H9 (cell line): Measurements from ENCODE around the gene CLEC3A. TPM values are rescaled to one million over a fixed set of nuclear protein-coding genes. Genes with fewer than 3 reads are reported as not detected.

Experiments
- DNase-seq: peaks from one replicate; pipeline ENCODE4 v3.0.0-alpha.2; 2017
- H2AFZ ChIP-seq: one replicate; pipeline ENCODE4 v1.6.1; 2013; ENCODE audit warnings: mild to moderate bottlenecking, low read length, control low read depth, moderate library complexity
- H2AK5ac ChIP-seq: 2 replicates; pipeline ENCODE4 v1.6.1; 2013; ENCODE audit warnings: low read length, control low read depth, mixed read lengths; ENCODE audit not compliant: insufficient read length
- H2BK120ac ChIP-seq: one replicate; pipeline ENCODE4 v1.6.1; 2013; ENCODE audit warnings: low read depth, mild to moderate bottlenecking, low read length, control low read depth, inconsistent platforms; ENCODE audit not compliant: poor library complexity, severe bottlenecking
- H2BK12ac ChIP-seq: 2 replicates; pipeline ENCODE4 v1.6.1; 2013; ENCODE audit warnings: low read length, control low read depth, mixed read lengths, low read depth; ENCODE audit not compliant: insufficient read length
- H2BK15ac ChIP-seq: 2 replicates; pipeline ENCODE4 v1.6.1; 2013; ENCODE audit warnings: low read depth, low read length, control low read depth
- H2BK20ac ChIP-seq: one replicate; pipeline ENCODE4 v1.6.1; 2013; ENCODE audit warnings: low read depth, mild to moderate bottlenecking, low read length, control low read depth, inconsistent platforms; ENCODE audit not compliant: poor library complexity, severe bottlenecking
- H2BK5ac ChIP-seq: 2 replicates; pipeline ENCODE4 v1.6.1; 2013; ENCODE audit warnings: low read length, control low read depth, mixed read lengths; ENCODE audit not compliant: insufficient read length
- H3K14ac ChIP-seq: 2 replicates; pipeline ENCODE4 v1.6.1; 2013; ENCODE audit warnings: low read length, control low read depth; ENCODE audit not compliant: insufficient read depth
- H3K18ac ChIP-seq: 2 replicates; pipeline ENCODE4 v1.6.1; 2013; ENCODE audit warnings: low read depth, mild to moderate bottlenecking, mixed read lengths, low read length, control low read depth; ENCODE audit not compliant: insufficient read length
- H3K23ac ChIP-seq: 2 replicates; pipeline ENCODE4 v1.6.1; 2013; ENCODE audit warnings: low read length, control low read depth, mixed read lengths, low read depth; ENCODE audit not compliant: insufficient read length
- H3K23me2 ChIP-seq: 2 replicates; pipeline ENCODE4 v1.6.1; 2013; ENCODE audit warnings: low read depth, mild to moderate bottlenecking, mixed read lengths, low read length, control low read depth; ENCODE audit not compliant: insufficient read length, poor library complexity, severe bottlenecking
- H3K27ac ChIP-seq: 2 replicates; pipeline ENCODE4 v1.5.1; 2013; ENCODE audit warnings: low read length, control low read depth, mixed read lengths, low read depth; ENCODE audit not compliant: insufficient read length
- H3K27me3 ChIP-seq: 2 replicates; pipeline ENCODE4 v1.6.1; 2013; ENCODE audit warnings: low read length, control low read depth, inconsistent platforms; ENCODE audit not compliant: insufficient read depth
- H3K4ac ChIP-seq: 2 replicates; pipeline ENCODE4 v1.6.1; 2013; ENCODE audit warnings: low read depth, mild to moderate bottlenecking, control low read depth, inconsistent platforms, low read length, moderate library complexity
- H3K4me1 ChIP-seq: 2 replicates; pipeline ENCODE4 v1.6.1; 2013; ENCODE audit warnings: low read length, control low read depth, inconsistent platforms; ENCODE audit not compliant: insufficient read depth
- H3K4me2 ChIP-seq: 2 replicates; pipeline ENCODE4 v1.6.1; 2013; ENCODE audit warnings: low read length, control low read depth, mixed read lengths; ENCODE audit not compliant: insufficient read length, insufficient read depth
- H3K56ac ChIP-seq: 2 replicates; pipeline ENCODE4 v1.6.1; 2013; ENCODE audit warnings: low read depth, mild to moderate bottlenecking, mixed read lengths, low read length, control low read depth; ENCODE audit not compliant: insufficient read length
- H3K79me1 ChIP-seq: 2 replicates; pipeline ENCODE4 v1.6.1; 2013; ENCODE audit warnings: low read depth, mild to moderate bottlenecking, moderate library complexity, low read length, control low read depth, inconsistent platforms; ENCODE audit not compliant: insufficient read depth, poor library complexity, severe bottlenecking
- H3K79me2 ChIP-seq: 2 replicates; pipeline ENCODE4 v1.6.1; 2013; ENCODE audit warnings: low read length, control low read depth, inconsistent platforms; ENCODE audit not compliant: insufficient read depth
- H3K9ac ChIP-seq: 2 replicates; pipeline ENCODE4 v1.6.1; 2013; ENCODE audit warnings: low read length, control low read depth, mixed read lengths; ENCODE audit not compliant: insufficient read length; ENCODE audit errors: extremely low read depth
- H3K9me3 ChIP-seq: one replicate; pipeline ENCODE4 v1.6.1; 2013; ENCODE audit warnings: low read depth, low read length, inconsistent platforms; ENCODE audit not compliant: control insufficient read depth
- H3T11ph ChIP-seq: one replicate; pipeline ENCODE4 v1.6.1; 2013; ENCODE audit warnings: mild to moderate bottlenecking, low read length, control low read depth, inconsistent platforms
- H4K20me1 ChIP-seq: one replicate; pipeline ENCODE4 v1.6.1; 2013; ENCODE audit not compliant: control insufficient read depth, insufficient read length, insufficient read depth
- H4K5ac ChIP-seq: 2 replicates; pipeline ENCODE4 v1.6.1; 2013; ENCODE audit warnings: low read depth, mild to moderate bottlenecking, mixed read lengths, low read length, control low read depth; ENCODE audit not compliant: insufficient read length
- H4K8ac ChIP-seq: replicated peaks from 2 replicates; pipeline ENCODE4 v1.6.1; 2013; ENCODE audit warnings: low read length, control low read depth, mixed read lengths, low read depth; ENCODE audit not compliant: insufficient read length
- H4K91ac ChIP-seq: 2 replicates; pipeline ENCODE4 v1.6.1; 2013; ENCODE audit warnings: low read depth, mild to moderate bottlenecking, moderate library complexity, mixed read lengths, low read length, control low read depth; ENCODE audit not compliant: insufficient read length
- H3K27ac Mint-ChIP-seq, 3 experiments: 2 replicates in 2 of 3; 3 replicates in 1 of 3; pipeline ENCODE4 v1.8.0; 2020 to 2021; ENCODE audit warnings: mixed read lengths in 3 of 3, mild to moderate bottlenecking in 1 of 3, moderate library complexity in 1 of 3
- H3K27me3 Mint-ChIP-seq: 2 replicates; pipeline ENCODE4 v1.8.0; 2021; ENCODE audit warnings: low read depth, mild to moderate bottlenecking, moderate library complexity, mixed read lengths
- H3K36me3 Mint-ChIP-seq, 3 experiments: 2 replicates in 2 of 3; 3 replicates in 1 of 3; pipeline ENCODE4 v1.8.0; 2020 to 2021; ENCODE audit warnings: low read depth in 3 of 3, mixed read lengths in 3 of 3; ENCODE audit not compliant: insufficient read depth in 1 of 3
- H3K4me1 Mint-ChIP-seq, 2 experiments: 2 replicates each; pipeline ENCODE4 v1.8.0; 2020; ENCODE audit warnings: mixed read lengths in 2 of 2
- H3K4me3 Mint-ChIP-seq, 2 experiments: 2 replicates in 1 of 2; 3 replicates in 1 of 2; pipeline ENCODE4 v1.8.0; 2020 to 2021; ENCODE audit warnings: mild to moderate bottlenecking in 2 of 2, mixed read lengths in 2 of 2, moderate library complexity in 1 of 2
- H3K9me3 Mint-ChIP-seq, 2 experiments: 2 replicates in 1 of 2; 3 replicates in 1 of 2; pipeline ENCODE4 v1.8.0; 2020; ENCODE audit warnings: mild to moderate bottlenecking in 2 of 2, mixed read lengths in 2 of 2, moderate library complexity in 1 of 2
- CTCF ChIP-seq: fragments of 200-600 bp; sonication (generic); conservative IDR thresholded peaks from 3 replicates; pipeline ENCODE4 v1.8.0; 2021; ENCODE audit warnings: antibody characterized with exemption, mild to moderate bottlenecking
- WGBS: extraction: QIAGEN DNeasy Blood & Tissue Kit; methylation state at CpG from one replicate; pipeline ENCODE4 v1.1.7; 2013; ENCODE audit warnings: missing lambda C conversion rate, low lambda C conversion rate, mixed read lengths; ENCODE audit not compliant: insufficient read length; ENCODE audit errors: extremely low coverage; 5-methylcytosine and 5-hydroxymethylcytosine counted together
- total RNA-seq: library from RNA; stranded (reverse); gene quantifications from 2 replicates; pipeline ENCODE4 v1.2.1, GENCODE V29; 2021

Gene CLEC3A
- total RNA-seq, 1 experiment from 2014 or later = not detected

- Histone ChIP-seq H2BK20ac (no peak overlapping the region), H3K4me2 (no peak overlapping the region), H4K8ac (no peak overlapping the region), H3K9me3 (no peaks in the 10 kb centered on the region), H3K18ac (no peak overlapping the region), H3K14ac (no peak overlapping the region), H3K4me1 (no peaks in the 10 kb centered on the region), H4K91ac (no peak overlapping the region), H2BK120ac (no peak overlapping the region), H3K9ac (no peak overlapping the region), H3K4ac (no peak overlapping the region), H4K5ac (no peak overlapping the region), H3K79me2 (no peaks in the 10 kb centered on the region), H2AK5ac (no peak overlapping the region), H2BK12ac (no peak overlapping the region), H2BK5ac (no peak overlapping the region), H3K23me2 (no peaks in the 10 kb centered on the region), H2BK15ac (no peak overlapping the region), H3K79me1 (no peaks in the 10 kb centered on the region), H3T11ph (no peak overlapping the region), H2AFZ (no peak overlapping the region), H3K27me3 (no peaks in the 10 kb centered on the region), H3K56ac (no peak overlapping the region), H3K23ac (no peak overlapping the region), H3K27ac (no peak overlapping the region), H4K20me1 (no peaks in the 10 kb centered on the region)
- H3K9me3 Mint-ChIP-seq = peaks cover 13 to 17% of the 10 kb centered on the region in 2 experiments
- no peak for DNase-seq
- peaks cover 17 to 23% of the 10 kb centered on the region in 2 experiments for H3K4me1 Mint-ChIP-seq
- H3K27ac Mint-ChIP-seq = no peak overlapping the region
- WGBS = no CpG with 5 or more reads among the region's 7 CpGs
- no peak overlapping the region for H3K4me3 Mint-ChIP-seq
- TF ChIP-seq CTCF = no peak
- H3K27me3 Mint-ChIP-seq = no peaks in the 10 kb centered on the region; the same call in 1 of the 2 replicates
- peaks cover under 1 to 25% (median 13%) of the 10 kb centered on the region in 3 experiments; a peak in 6 of 7 replicates for H3K36me3 Mint-ChIP-seq
Measured at GRCh38 chr16:77986011-77986740, 36.2 kb upstream of the CLEC3A start.
